ENCODE measurements around the gene CFAP299. TPM values are rescaled to one million over a fixed set of nuclear protein-coding genes. Genes with fewer than 3 reads are reported as not detected.

The CFAP299 gene
- total and polyA plus RNA-seq, 2 donors (not counting 1 experiment from before 2014, with no cell fraction given) = not detected

DNA sequence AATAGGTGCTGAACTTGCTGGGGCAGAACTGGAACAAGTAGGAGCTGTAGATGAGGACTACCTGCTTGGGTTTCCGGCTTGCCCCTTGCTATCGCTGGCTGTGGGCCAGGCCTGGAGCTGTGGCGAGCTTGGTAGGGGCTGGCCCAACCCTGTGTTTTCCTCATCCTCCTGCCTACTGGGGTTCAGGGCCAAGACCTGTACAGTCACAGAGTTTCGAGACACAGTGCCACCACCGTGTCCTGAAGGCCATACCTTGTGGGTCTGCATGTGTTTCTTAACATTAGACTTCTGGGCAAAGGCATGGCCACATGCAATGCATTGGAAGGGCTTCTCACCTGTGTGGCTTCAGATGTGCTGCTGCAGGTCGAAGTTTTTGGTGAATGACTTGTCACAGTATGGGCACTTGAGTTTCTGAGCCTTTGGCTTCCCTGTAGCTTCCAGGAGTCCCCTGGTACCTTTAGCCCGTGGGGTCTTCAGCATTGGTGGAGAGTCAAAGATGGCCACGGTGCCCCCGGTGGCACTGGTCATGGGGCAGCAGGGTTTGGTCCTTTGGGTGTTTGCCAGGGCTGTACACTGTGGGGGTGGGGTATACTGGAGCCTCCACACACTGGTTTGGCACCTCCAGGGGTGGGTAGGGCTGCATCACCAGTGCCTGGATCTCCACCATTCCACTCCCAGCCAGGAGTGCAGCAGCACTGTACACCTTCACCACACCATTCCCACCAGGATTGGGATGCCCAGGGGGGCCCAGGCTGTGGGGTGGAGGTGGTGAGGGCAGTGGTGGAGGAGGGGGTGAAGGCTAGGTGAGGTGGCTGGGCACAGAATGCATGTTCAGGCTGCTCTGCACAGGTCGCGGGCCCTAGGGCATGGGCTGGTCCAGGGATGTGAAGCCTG, 52.1 kb downstream of the CFAP299 start:
- no peak overlapping the region for H3K27ac Mint-ChIP-seq
- intact Hi-C loops (cut with micrococcal nuclease) = no loop called here

DNA sequence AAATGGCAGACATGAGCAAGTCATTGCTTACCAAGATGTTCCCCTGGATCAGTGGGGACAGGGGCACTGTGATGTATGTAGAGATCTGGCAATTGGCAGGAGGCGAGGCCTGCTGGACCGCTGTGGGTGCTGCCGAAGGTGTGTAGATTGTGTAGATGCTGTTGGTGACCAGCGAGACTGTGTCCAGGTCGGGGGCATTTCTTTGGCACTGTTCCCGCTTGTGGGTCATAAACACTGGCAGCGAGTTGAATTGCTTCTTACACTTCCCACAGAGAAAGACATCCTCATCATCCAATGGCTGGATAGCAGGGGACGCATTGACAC, 52.7 kb downstream of the CFAP299 start:
- Histone ChIP-seq H3K36me3 (replicated peaks in 1 of 2; ENCODE audit: control extremely low read depth in 1 of 2, control insufficient read depth in 1 of 2, extremely low read depth in 1 of 2, insufficient read depth in 2 of 2, low read length in 1 of 2) (no peaks in the 10 kb centered on the region), H3K4me3 (ENCODE audit: control extremely low read depth in 1 of 5, extremely low read depth in 1 of 5, insufficient read depth in 1 of 5, low read depth in 2 of 5, low read length in 4 of 5) (no peak overlapping the region), H3K9ac (ENCODE audit: low read length) (no peak overlapping the region), H3K4me1 (ENCODE audit: control insufficient read depth in 2 of 2, insufficient read depth in 2 of 2, low read length in 2 of 2) (no peaks in the 10 kb centered on the region), H3K27ac (ENCODE audit: low read length in 2 of 2) (no peak overlapping the region), H3K79me2 (ENCODE audit: control insufficient read depth, insufficient read depth, low read length) (no peaks in the 10 kb centered on the region), H3K4me2 (replicated peaks; ENCODE audit: low read depth, low read length, poor library complexity, severe bottlenecking) (no peak overlapping the region), H3K9me3 (ENCODE audit: control extremely low read depth in 1 of 3, control insufficient read depth in 2 of 3, insufficient read depth in 1 of 3, low read length in 2 of 3) (peaks cover 0 to 20% (median 1%) of the 10 kb centered on the region in 3 donors), H3K27me3 (replicated peaks in 1 of 4; ENCODE audit: control extremely low read depth in 1 of 4, control insufficient read depth in 3 of 4, insufficient read depth in 4 of 4, low read length in 3 of 4) (no peaks in the 10 kb centered on the region), H2AFZ (ENCODE audit: insufficient read depth, low read depth, low read length, poor library complexity, severe bottlenecking) (no peak overlapping the region), H4K20me1 (ENCODE audit: control insufficient read depth, insufficient read depth, low read length, poor library complexity, severe bottlenecking) (no peaks in the 10 kb centered on the region)
- DNase-seq = no peak
- CTCF ChIA-PET = no interaction called here
- Mint-ChIP-seq H3K27me3 (no peaks in the 10 kb centered on the region), H3K9me3 (ENCODE audit: insufficient read depth) (no peaks in the 10 kb centered on the region), H3K4me3 (no peak overlapping the region), H3K27ac (no peak overlapping the region), H3K4me1 (no peaks in the 10 kb centered on the region)
- TF ChIP-seq, protein P1, sequence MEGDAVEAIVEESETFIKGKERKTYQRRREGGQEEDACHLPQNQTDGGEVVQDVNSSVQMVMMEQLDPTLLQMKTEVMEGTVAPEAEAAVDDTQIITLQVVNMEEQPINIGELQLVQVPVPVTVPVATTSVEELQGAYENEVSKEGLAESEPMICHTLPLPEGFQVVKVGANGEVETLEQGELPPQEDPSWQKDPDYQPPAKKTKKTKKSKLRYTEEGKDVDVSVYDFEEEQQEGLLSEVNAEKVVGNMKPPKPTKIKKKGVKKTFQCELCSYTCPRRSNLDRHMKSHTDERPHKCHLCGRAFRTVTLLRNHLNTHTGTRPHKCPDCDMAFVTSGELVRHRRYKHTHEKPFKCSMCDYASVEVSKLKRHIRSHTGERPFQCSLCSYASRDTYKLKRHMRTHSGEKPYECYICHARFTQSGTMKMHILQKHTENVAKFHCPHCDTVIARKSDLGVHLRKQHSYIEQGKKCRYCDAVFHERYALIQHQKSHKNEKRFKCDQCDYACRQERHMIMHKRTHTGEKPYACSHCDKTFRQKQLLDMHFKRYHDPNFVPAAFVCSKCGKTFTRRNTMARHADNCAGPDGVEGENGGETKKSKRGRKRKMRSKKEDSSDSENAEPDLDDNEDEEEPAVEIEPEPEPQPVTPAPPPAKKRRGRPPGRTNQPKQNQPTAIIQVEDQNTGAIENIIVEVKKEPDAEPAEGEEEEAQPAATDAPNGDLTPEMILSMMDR (IDR thresholded peaks at IDR 0.05) = no peak
- no peak for TF ChIP-seq EZH2 (IDR thresholded peaks at IDR 0.05; ENCODE audit: borderline replicate concordance, insufficient read depth, low read depth, low read length, poor library complexity, severe bottlenecking)
- no peak for ATAC-seq (ENCODE audit: low read depth)
- WGBS (ENCODE audit: insufficient coverage) = 88% methylated on average over 5 of the region's 8 CpGs
- POLR2A ChIA-PET = no interaction called here
- intact Hi-C loops (cut with micrococcal nuclease) = no loop called here

More for the DNA sequence above, 52.1 kb downstream of the CFAP299 start:
- Histone ChIP-seq H3K36me3 (replicated peaks in 1 of 2; ENCODE audit: control extremely low read depth in 1 of 2, control insufficient read depth in 1 of 2, extremely low read depth in 1 of 2, insufficient read depth in 2 of 2, low read length in 1 of 2) (no peaks in the 10 kb centered on the region), H3K9me3 (ENCODE audit: control extremely low read depth in 1 of 3, control insufficient read depth in 2 of 3, insufficient read depth in 1 of 3, low read length in 2 of 3) (peaks cover 0 to 20% (median 1%) of the 10 kb centered on the region in 3 donors), H3K79me2 (ENCODE audit: control insufficient read depth, insufficient read depth, low read length) (no peaks in the 10 kb centered on the region), H3K4me2 (replicated peaks; ENCODE audit: low read depth, low read length, poor library complexity, severe bottlenecking) (no peak overlapping the region), H2AFZ (ENCODE audit: insufficient read depth, low read depth, low read length, poor library complexity, severe bottlenecking) (no peak overlapping the region), H3K27me3 (replicated peaks in 1 of 4; ENCODE audit: control extremely low read depth in 1 of 4, control insufficient read depth in 3 of 4, insufficient read depth in 4 of 4, low read length in 3 of 4) (no peaks in the 10 kb centered on the region), H4K20me1 (ENCODE audit: control insufficient read depth, insufficient read depth, low read length, poor library complexity, severe bottlenecking) (no peaks in the 10 kb centered on the region), H3K4me1 (ENCODE audit: control insufficient read depth in 2 of 2, insufficient read depth in 2 of 2, low read length in 2 of 2) (no peaks in the 10 kb centered on the region), H3K9ac (ENCODE audit: low read length) (no peak overlapping the region), H3K27ac (ENCODE audit: low read length in 2 of 2) (no peak overlapping the region), H3K4me3 (ENCODE audit: control extremely low read depth in 1 of 5, extremely low read depth in 1 of 5, insufficient read depth in 1 of 5, low read depth in 2 of 5, low read length in 4 of 5) (no peak overlapping the region)
- DNase-seq (no peak), ATAC-seq (ENCODE audit: low read depth) (no peak)
- TF ChIP-seq, protein P1 (IDR thresholded peaks at IDR 0.05) = no peak
- no peak for TF ChIP-seq EZH2 (IDR thresholded peaks at IDR 0.05; ENCODE audit: borderline replicate concordance, insufficient read depth, low read depth, low read length, poor library complexity, severe bottlenecking)
- H3K4me3 Mint-ChIP-seq = no peak overlapping the region
- no peaks in the 10 kb centered on the region for H3K9me3 Mint-ChIP-seq (ENCODE audit: insufficient read depth)
- CTCF ChIA-PET = no interaction called here
- POLR2A ChIA-PET = no interaction called here
- 89% methylated on average over 11 of the region's 11 CpGs for WGBS (ENCODE audit: insufficient coverage)
- H3K27me3 Mint-ChIP-seq = no peaks in the 10 kb centered on the region
- no peaks in the 10 kb centered on the region for H3K4me1 Mint-ChIP-seq
